GM12801 (cell line): Measurements from ENCODE around the gene OR10R2.

Source experiments
- TF ChIP-seq, protein P1 (sequence below): IDR thresholded peaks from one replicate; pipeline ENCODE4 v1.5.1; 2011; ENCODE audit warnings: control low read depth; ENCODE audit not compliant: insufficient read length; ENCODE audit errors: extremely low read depth

Gene OR10R2

GRCh38 chr1:158458263-158458662, 13.8 kb upstream of the OR10R2 start:
- TF ChIP-seq, protein P1, sequence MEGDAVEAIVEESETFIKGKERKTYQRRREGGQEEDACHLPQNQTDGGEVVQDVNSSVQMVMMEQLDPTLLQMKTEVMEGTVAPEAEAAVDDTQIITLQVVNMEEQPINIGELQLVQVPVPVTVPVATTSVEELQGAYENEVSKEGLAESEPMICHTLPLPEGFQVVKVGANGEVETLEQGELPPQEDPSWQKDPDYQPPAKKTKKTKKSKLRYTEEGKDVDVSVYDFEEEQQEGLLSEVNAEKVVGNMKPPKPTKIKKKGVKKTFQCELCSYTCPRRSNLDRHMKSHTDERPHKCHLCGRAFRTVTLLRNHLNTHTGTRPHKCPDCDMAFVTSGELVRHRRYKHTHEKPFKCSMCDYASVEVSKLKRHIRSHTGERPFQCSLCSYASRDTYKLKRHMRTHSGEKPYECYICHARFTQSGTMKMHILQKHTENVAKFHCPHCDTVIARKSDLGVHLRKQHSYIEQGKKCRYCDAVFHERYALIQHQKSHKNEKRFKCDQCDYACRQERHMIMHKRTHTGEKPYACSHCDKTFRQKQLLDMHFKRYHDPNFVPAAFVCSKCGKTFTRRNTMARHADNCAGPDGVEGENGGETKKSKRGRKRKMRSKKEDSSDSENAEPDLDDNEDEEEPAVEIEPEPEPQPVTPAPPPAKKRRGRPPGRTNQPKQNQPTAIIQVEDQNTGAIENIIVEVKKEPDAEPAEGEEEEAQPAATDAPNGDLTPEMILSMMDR = no peak

DNA sequence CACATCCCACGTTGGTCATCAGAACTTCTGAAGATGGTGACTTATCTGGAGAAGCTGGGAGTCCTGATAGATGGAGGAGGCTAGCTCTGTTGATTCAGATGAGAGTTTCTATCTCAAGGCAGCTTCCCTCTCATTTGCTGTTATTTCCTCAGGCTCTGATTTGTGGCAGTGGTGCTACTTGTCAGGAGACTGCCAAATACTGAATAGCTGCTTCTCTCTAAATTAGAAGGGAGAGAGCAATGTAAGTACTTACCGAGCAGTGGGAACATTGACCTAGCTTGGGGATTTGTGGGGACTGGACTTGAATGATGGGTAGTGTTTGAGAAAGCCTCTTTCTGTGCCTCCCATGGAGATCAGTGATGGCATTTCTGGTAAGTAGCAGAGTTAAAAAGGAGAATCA, 10.5 kb upstream of the OR10R2 start, which contains the start of gene OR10K1:
TSS of gene OR10K1 (plus strand) at position 301 of the 400 bp plus-strand sequence. CDS start 3,728 bp downstream, outside the sequence.
- TF ChIP-seq, protein P1 = no peak

DNA sequence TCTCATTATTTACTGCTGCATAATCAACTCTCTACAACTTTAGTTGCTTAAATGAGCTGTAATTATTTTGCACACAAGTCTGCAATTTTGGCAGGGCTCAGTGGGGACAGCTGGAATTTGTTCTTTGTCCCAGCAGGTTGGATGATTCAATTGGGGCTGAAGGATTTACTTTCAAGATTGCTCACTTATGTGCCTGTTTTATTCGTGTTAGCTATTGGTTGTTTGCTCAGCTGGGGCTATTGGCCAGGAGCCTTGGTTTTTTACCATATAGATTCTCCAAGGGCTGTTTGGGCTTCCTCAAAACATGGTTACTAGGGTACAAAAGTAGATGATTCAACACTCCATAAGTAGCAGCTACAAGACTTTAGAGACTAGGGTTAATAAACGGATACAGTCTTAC, 13.4 kb downstream of the OR10R2 start:
- TF ChIP-seq, protein P1 = no peak

DNA sequence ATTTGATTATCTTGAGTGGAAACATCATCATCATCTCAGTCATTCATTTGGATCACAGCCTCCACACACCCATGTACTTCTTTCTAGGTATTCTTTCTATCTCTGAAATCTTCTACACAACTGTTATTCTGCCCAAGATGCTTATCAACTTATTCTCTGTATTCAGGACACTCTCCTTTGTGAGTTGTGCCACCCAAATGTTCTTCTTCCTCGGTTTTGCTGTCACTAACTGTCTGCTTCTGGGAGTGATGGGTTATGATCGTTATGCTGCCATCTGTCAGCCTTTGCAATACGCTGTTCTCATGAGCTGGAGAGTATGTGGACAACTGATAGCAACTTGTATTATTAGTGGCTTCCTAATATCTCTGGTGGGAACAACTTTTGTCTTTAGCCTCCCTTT, 19.3 kb downstream of the OR10R2 start:
- TF ChIP-seq, protein P1 = no peak

DNA sequence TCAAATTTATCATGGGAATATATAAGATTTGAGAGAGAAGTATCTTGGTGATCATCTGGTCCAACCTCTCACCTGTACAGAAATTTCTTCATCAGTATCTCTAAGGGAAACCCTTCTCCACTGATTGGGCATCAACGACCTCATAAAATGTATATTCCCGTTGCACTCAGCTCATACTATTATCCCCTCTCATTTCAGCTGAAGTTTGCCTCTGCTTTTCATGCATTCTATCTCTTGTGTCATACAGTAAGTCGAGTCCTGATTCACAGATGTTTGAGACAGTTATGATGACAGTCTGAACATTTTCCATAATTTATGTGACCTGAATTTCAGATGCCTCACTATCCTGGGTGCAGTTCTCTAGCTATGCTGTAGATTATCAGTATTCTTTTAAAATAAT, 21.0 kb downstream of the OR10R2 start:
- TF ChIP-seq, protein P1 = no peak

DNA sequence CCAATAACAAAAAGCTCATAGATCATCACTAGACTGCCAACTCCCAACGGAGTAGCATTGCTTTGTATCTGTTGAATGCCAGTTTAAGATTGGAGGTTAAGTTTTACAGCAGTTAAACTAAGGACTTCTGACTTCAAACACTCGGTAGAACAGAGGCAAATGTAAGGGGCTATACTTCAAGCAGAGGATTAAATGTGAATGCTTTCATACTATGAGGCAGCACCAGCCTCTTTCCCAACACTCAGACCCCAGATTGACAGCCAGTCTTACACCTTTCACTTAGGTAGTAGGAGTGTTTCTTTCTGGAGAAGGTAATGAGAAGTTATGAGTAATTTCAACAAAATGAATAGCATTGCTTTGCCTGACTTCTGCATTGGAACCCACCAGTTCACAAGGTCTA, 22.8 kb downstream of the OR10R2 start:
- TF ChIP-seq, protein P1 = no peak

- TF ChIP-seq, protein P1 = no peak
Measured at GRCh38 chr1:158496374-158496773, 24.4 kb downstream of the OR10R2 start.
